Duodenal mucosa (tissue), 2 donors: Measurements from ENCODE around the gene SMG5.

Experiments
- H3K27ac ChIP-seq: one replicate; pipeline ENCODE4 v1.7.0; 2013; ENCODE audit warnings: low read depth, low read length
- H3K27me3 ChIP-seq, 2 donors: one replicate each; pipeline ENCODE4 v1.7.0; 2013; ENCODE audit warnings: low read length in 2 of 2, control low read depth in 1 of 2; ENCODE audit not compliant: insufficient read depth in 2 of 2, control insufficient read depth in 1 of 2
- H3K36me3 ChIP-seq, 2 donors: one replicate each; pipeline ENCODE4 v1.7.0; 2013; ENCODE audit warnings: low read length in 2 of 2, control low read depth in 1 of 2; ENCODE audit not compliant: insufficient read depth in 2 of 2, control insufficient read depth in 1 of 2
- H3K4me1 ChIP-seq, 2 donors: one replicate each; pipeline ENCODE4 v1.7.0; 2013; ENCODE audit warnings: low read length in 2 of 2, control low read depth in 1 of 2; ENCODE audit not compliant: insufficient read depth in 2 of 2, control insufficient read depth in 1 of 2
- H3K4me3 ChIP-seq, 2 donors: one replicate each; pipeline ENCODE4 v1.7.0; 2013; ENCODE audit warnings: low read length in 2 of 2, low read depth in 1 of 2
- H3K9ac ChIP-seq, 2 donors: one replicate each; pipeline ENCODE4 v1.7.0; 2013; ENCODE audit warnings: low read length in 2 of 2, low read depth in 1 of 2
- H3K9me3 ChIP-seq, 2 donors: one replicate each; pipeline ENCODE4 v1.7.0; 2013; ENCODE audit warnings: low read length in 2 of 2, control low read depth in 1 of 2; ENCODE audit not compliant: control insufficient read depth in 1 of 2

SMG5 gene

DNA sequence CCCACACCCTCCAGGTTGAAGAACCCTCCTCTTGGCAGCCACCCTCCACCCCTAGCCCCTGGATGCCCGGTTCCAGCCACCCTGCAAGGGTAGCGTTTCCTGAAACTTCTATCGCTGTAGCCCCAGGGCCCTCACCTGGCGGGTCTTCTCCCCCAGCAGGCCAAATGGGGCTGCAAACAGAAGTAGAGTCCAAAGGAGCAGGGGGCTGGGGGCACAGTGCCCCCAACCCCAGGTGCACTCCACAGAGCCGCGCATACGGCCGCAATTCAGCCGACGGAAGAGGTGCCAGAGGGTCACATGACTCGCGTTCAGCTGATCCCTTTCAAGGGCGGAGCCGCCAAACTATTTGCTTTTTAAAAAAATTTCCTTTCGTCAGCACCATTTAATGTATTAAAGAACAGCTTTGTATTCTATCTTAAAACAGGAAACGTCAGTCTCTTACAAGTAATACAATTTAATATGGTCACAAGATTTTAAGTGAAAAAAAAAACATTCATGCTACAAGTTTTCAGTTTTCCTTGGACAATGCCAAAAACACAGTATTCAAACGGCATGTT, 12.8 kb upstream of the SMG5 start, which contains the start of gene GLMP:
Gene GLMP, minus strand, starts transcription at position 289 of the 557 bp plus-strand sequence. Its CDS starts 34 bp downstream, at position 255.
- H3K27me3 ChIP-seq = no peaks in the 10 kb centered on the region
- no peaks in the 10 kb centered on the region for H3K9me3 ChIP-seq
- H3K4me1 ChIP-seq = peaks cover 22 to 29% of the 10 kb centered on the region in 2 donors
- H3K27ac ChIP-seq = no peak within 1 kb of the TSS
- H3K4me3 ChIP-seq = peak within 1 kb of the TSS; percentile 92 to 94
- H3K36me3 ChIP-seq = peaks cover 0 to 6% of the 10 kb centered on the region in 2 donors
- peak within 1 kb of the TSS; percentile 88 to 92 for H3K9ac ChIP-seq

GRCh38 chr1:156293895-156294294, 11.3 kb upstream of the SMG5 start:
- H3K36me3 ChIP-seq = peaks cover 0 to 6% of the 10 kb centered on the region in 2 donors
- no peak overlapping the region for H3K4me3 ChIP-seq
- peaks cover 22 to 29% of the 10 kb centered on the region in 2 donors for H3K4me1 ChIP-seq

GRCh38 chr1:156293098-156293434, 10.4 kb upstream of the SMG5 start:
- Histone ChIP-seq H3K9me3 (no peaks in the 10 kb centered on the region), H3K9ac (no peak overlapping the region), H3K27ac (no peak overlapping the region), H3K36me3 (peaks cover 0 to 6% of the 10 kb centered on the region in 2 donors), H3K4me3 (no peak overlapping the region), H3K27me3 (no peaks in the 10 kb centered on the region), H3K4me1 (peaks cover 22 to 29% of the 10 kb centered on the region in 2 donors)

More at GRCh38 chr1:156293895-156294294, 11.3 kb upstream of the SMG5 start:
- H3K9ac ChIP-seq = no peak overlapping the region
- H3K27ac ChIP-seq = no peak overlapping the region
- no peaks in the 10 kb centered on the region for H3K27me3 ChIP-seq
- H3K9me3 ChIP-seq = no peaks in the 10 kb centered on the region

- Histone ChIP-seq H3K9me3 (no peaks in the 10 kb centered on the region), H3K4me1 (peaks cover 22 to 29% of the 10 kb centered on the region in 2 donors), H3K27ac (peak overlapping the region; percentile 60), H3K27me3 (no peaks in the 10 kb centered on the region), H3K36me3 (peaks cover 0 to 6% of the 10 kb centered on the region in 2 donors), H3K4me3 (peak overlapping the region; percentile 74), H3K9ac (peak overlapping the region; percentile 64 to 68)
Observed at GRCh38 chr1:156291226-156292061, 8.8 kb upstream of the SMG5 start.

- Histone ChIP-seq H3K4me3 (no peak overlapping the region), H3K27ac (no peak overlapping the region), H3K36me3 (peaks cover 4 to 6% of the 10 kb centered on the region in 2 donors)
Observed at GRCh38 chr1:156289857-156290256, 7.2 kb upstream of the SMG5 start.

DNA sequence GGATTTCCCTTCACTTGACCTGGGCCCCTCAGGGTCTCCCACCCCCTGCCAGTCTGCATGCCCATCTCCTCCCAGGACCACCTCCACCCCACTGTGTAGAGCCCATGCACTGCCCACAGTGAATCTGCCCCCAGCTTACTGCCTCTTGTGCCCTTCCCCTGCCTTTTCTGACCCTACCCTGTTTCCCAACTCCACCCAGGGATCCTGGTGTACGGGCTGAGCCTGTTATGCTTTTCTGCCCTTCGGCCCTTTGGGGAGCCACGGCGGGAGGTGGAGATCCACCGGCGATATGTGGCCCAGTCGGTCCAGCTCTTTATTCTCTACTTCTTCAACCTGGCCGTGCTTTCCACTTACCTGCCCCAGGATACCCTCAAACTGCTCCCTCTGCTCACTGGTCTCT, 3.4 kb upstream of the SMG5 start:
- no peaks in the 10 kb centered on the region for H3K27me3 ChIP-seq
- peaks cover 0 to 4% of the 10 kb centered on the region in 2 donors for H3K36me3 ChIP-seq
- H3K27ac ChIP-seq = no peak overlapping the region
- no peaks in the 10 kb centered on the region for H3K9me3 ChIP-seq
- H3K9ac ChIP-seq = no peak overlapping the region
- H3K4me3 ChIP-seq = no peak overlapping the region
- peaks cover 20 to 32% of the 10 kb centered on the region in 2 donors for H3K4me1 ChIP-seq

More at GRCh38 chr1:156289857-156290256, 7.2 kb upstream of the SMG5 start:
- H3K9ac ChIP-seq = no peak overlapping the region
- H3K9me3 ChIP-seq = no peaks in the 10 kb centered on the region
- no peaks in the 10 kb centered on the region for H3K27me3 ChIP-seq
- peaks cover 15 to 20% of the 10 kb centered on the region in 2 donors for H3K4me1 ChIP-seq

GRCh38 chr1:156285437-156285836, 2.8 kb upstream of the SMG5 start:
- Histone ChIP-seq H3K27ac (no peak overlapping the region), H3K36me3 (peaks cover 0 to 4% of the 10 kb centered on the region in 2 donors), H3K27me3 (no peaks in the 10 kb centered on the region), H3K4me3 (no peak overlapping the region), H3K4me1 (peaks cover 22 to 32% of the 10 kb centered on the region in 2 donors), H3K9ac (no peak overlapping the region), H3K9me3 (no peaks in the 10 kb centered on the region)

- Histone ChIP-seq H3K36me3 (peaks cover 0 to 9% of the 10 kb centered on the region in 2 donors), H3K27ac (no peak overlapping the region), H3K9ac (no peak overlapping the region), H3K4me3 (no peak overlapping the region), H3K4me1 (peaks cover 22 to 32% of the 10 kb centered on the region in 2 donors), H3K27me3 (no peaks in the 10 kb centered on the region), H3K9me3 (no peaks in the 10 kb centered on the region)
Observed at GRCh38 chr1:156284757-156285156, 2.1 kb upstream of the SMG5 start.

DNA sequence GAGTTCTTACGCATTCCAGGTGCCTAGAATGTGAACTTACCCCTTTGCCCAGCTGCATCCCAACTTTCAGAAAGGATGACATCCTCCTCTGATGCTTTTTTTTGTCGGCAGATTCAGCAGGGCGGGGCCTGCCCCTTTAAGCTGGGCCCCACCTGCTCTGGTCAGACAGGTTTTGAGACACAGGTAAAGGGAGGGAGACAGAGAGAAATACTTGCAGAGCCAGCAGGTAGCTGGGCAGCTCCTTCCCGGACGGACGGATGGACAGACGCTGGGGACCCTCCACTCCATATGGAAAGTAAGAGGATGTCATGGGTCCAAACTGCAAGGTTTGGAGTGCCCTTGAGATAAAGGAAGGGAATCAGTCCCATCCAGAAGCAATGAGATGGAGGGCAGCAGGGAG, 1.5 kb upstream of the SMG5 start, which contains the start of gene TMEM79:
Gene TMEM79, plus strand, starts transcription at position 214 of the 400 bp plus-strand sequence. CDS start 902 bp downstream, outside the sequence.
- no peaks in the 10 kb centered on the region for H3K9me3 ChIP-seq
- peaks cover under 1 to 9% of the 10 kb centered on the region in 2 donors for H3K36me3 ChIP-seq
- peak within 1 kb of the TSS; percentile 94 for H3K4me3 ChIP-seq
- H3K27ac ChIP-seq = peak within 1 kb of the TSS; percentile 26
- H3K9ac ChIP-seq = peak within 1 kb of the TSS; percentile 81 to 88
- peaks cover 22 to 32% of the 10 kb centered on the region in 2 donors for H3K4me1 ChIP-seq
- no peaks in the 10 kb centered on the region for H3K27me3 ChIP-seq

GRCh38 chr1:156283521-156283920, 896 bp upstream of the SMG5 start:
- peak overlapping the region; percentile 26 for H3K27ac ChIP-seq
- peak overlapping the region; percentile 81 to 88 for H3K9ac ChIP-seq
- H3K9me3 ChIP-seq = no peaks in the 10 kb centered on the region
- H3K4me3 ChIP-seq = peak overlapping the region; percentile 94
- peaks cover 22 to 32% of the 10 kb centered on the region in 2 donors for H3K4me1 ChIP-seq
- H3K36me3 ChIP-seq = peaks cover 6 to 14% of the 10 kb centered on the region in 2 donors
- no peaks in the 10 kb centered on the region for H3K27me3 ChIP-seq
